Ovary (tissue), 9 donors: Measurements from ENCODE around the gene NDUFAB1. TPM values are rescaled to one million over a fixed set of nuclear protein-coding genes. Genes with fewer than 3 reads are reported as not detected.

Experiments used
- DNase-seq, 5 donors: peaks; one replicate each; pipeline ENCODE4 v3.0.0-alpha.2; 2019 to 2020
- H3K27ac ChIP-seq, 2 donors: fragments of 200-600 bp; one replicate each; pipeline versions ENCODE4 v1.5.1 to v1.8.0; 2019 to 2022
- H3K27me3 ChIP-seq: fragments of 200-600 bp; one replicate; pipeline ENCODE4 v1.8.0; 2022
- H3K36me3 ChIP-seq: fragments of 200-600 bp; sonication (generic); one replicate; pipeline ENCODE4 v1.5.1; 2019
- H3K4me1 ChIP-seq: one replicate; pipeline ENCODE4 v1.8.1; 2013; ENCODE audit warnings: mild to moderate bottlenecking, moderate library complexity; ENCODE audit not compliant: insufficient read depth
- H3K4me3 ChIP-seq: fragments of 200-600 bp; sonication (generic); one replicate; pipeline ENCODE4 v1.5.1; 2017
- H3K9me3 ChIP-seq, 2 donors: fragments of 200-600 bp in 1 of 2; sonication (generic) in 1 of 2; one replicate each; pipeline versions ENCODE4 v1.5.1 to v1.8.1; 2013 to 2019; ENCODE audit warnings: mild to moderate bottlenecking in 1 of 2, moderate library complexity in 1 of 2
- EP300 ChIP-seq: sonication (generic); formaldehyde crosslinking; IDR thresholded peaks from one replicate; pipeline ENCODE4 v1.6.1; 2017; ENCODE audit warnings: antibody characterized with exemption
- POLR2A ChIP-seq: fragments of 450-650 bp; IDR thresholded peaks from one replicate; pipeline ENCODE4 v1.6.1; 2017; ENCODE audit warnings: antibody characterized with exemption, mild to moderate bottlenecking, moderate library complexity
- WGBS, 3 donors: extraction: QIAGEN DNeasy Blood & Tissue Kit in 1 of 3; methylation state at CpG; one replicate each; pipeline versions ENCODE4 v1.1.5 to v1.1.7; 2013 to 2017; 5-methylcytosine and 5-hydroxymethylcytosine counted together
- intact Hi-C, 4 donors: fragments of 100-400 bp; cut with DNase I; formaldehyde crosslinking; loops; one replicate each; pipeline versions ENCODE4 v1.11.0 to v1.15.1; 2022 to 2023
- polyA plus RNA-seq, 2 donors: library from polyadenylated mRNA; stranded (reverse); fragments of 200-250 nt in 1 of 2; fragments of 350-450 nt in 1 of 2; fragmentation: Illumina TruSeq in 1 of 2; extraction: RNeasy Lipid Tissue Mini Kit (QIAGEN cat#74804) in 1 of 2; gene quantifications; one replicate each; pipeline ENCODE4 v1.2.3, GENCODE V29; 2013 to 2014
- total RNA-seq, 7 donors: library from RNA; depleted of rRNA in 2 of 7; stranded (reverse); fragments of >200 nt in 2 of 7; fragmentation: NEBNext Ultra II Directional in 3 of 7; extraction: Animal tissue kit (Norgen Biotek cat#: 25700) in 3 of 7; gene quantifications; one replicate each; pipeline versions ENCODE4 v1.1.0 to v1.2.4, GENCODE V29; 2016 to 2023
- TF ChIP-seq, protein P1 (sequence below), 3 donors: fragments of 450-650 bp in 2 of 3; fragments of 200-600 bp in 1 of 3; IDR thresholded peaks; one replicate each; pipeline versions ENCODE4 v1.5.1 to v1.8.0; 2016 to 2022; ENCODE audit warnings: antibody characterized with exemption in 3 of 3, mild to moderate bottlenecking in 1 of 3
- donor health status: DM: no; HTN: no; CAD: no; lungs with moderate emphysema.
- donor health status: DM: no; HTN: no; CAD: no.
- donor health status: Bipolar disorder and iron deficiency.
- donor health status: DM: yes; HTN: yes; CAD: no.
- donor health status: DM: no; HTN: no; CAD: no.
- donor health status: DM: yes; HTN: yes; CAD: no.

Gene NDUFAB1
- total and polyA plus RNA-seq, 9 donors = 42.4 to 83.0 (median 53.6) TPM

DNA sequence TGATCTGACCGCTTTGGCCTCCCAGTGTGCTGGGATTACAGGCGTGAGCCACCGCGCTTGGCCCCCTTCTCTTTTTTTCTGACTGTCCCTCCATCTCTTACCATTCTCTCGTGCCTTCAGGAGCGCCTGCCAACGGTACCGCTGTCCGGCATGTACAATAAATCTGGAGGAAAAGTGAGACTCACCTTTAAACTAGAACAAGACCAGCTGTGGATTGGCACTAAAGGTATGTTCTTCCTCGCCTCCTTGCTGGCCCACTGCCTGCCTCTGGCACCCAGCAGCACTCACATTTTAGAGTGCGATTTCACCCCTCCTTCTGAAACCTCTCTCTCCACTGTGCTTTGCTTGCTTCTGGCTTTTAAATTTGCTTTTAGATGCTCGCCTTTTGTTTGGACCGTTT lies 33.6 kb downstream of the NDUFAB1 start:
- WGBS, 3 donors = 89 to 93% (median 89%) methylated on average over 13 of the region's 13 CpGs
- intact Hi-C loops = no loop called here
- no peaks in the 10 kb centered on the region for H3K36me3 ChIP-seq

DNA sequence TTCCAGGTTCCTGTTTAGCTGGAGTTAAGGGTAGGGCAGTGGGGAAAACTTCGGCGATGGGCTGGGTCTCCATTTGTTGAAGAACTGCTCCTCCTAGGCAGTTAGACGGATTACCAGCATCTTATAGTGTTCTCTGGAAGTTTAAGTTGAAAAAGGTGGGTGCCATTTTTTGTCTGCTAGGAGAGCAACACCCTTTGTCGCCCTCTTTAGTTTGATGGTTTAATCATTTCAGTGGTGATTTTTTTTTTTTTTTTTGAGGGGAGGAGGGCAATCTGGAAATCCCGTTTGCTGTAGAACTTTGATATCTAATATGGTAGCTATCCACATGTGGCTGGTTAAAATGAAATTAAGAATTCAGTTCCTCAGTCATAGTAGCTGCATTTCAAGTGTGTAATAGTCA lies 34.5 kb downstream of the NDUFAB1 start:
- no peaks in the 10 kb centered on the region for H3K9me3 ChIP-seq
- no peaks in the 10 kb centered on the region for H3K27me3 ChIP-seq
- no peak overlapping the region for H3K27ac ChIP-seq
- DNase-seq = no peak
- TF ChIP-seq POLR2A (no peak), EP300 (no peak)
- TF ChIP-seq, protein P1, sequence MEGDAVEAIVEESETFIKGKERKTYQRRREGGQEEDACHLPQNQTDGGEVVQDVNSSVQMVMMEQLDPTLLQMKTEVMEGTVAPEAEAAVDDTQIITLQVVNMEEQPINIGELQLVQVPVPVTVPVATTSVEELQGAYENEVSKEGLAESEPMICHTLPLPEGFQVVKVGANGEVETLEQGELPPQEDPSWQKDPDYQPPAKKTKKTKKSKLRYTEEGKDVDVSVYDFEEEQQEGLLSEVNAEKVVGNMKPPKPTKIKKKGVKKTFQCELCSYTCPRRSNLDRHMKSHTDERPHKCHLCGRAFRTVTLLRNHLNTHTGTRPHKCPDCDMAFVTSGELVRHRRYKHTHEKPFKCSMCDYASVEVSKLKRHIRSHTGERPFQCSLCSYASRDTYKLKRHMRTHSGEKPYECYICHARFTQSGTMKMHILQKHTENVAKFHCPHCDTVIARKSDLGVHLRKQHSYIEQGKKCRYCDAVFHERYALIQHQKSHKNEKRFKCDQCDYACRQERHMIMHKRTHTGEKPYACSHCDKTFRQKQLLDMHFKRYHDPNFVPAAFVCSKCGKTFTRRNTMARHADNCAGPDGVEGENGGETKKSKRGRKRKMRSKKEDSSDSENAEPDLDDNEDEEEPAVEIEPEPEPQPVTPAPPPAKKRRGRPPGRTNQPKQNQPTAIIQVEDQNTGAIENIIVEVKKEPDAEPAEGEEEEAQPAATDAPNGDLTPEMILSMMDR (IDR thresholded peaks at IDR 0.05) = no peak
- no peaks in the 10 kb centered on the region for H3K36me3 ChIP-seq
- 73 to 77% (median 74%) methylated on average over 5 of the region's 5 CpGs for WGBS, 3 donors
- H3K4me1 ChIP-seq = no peaks in the 10 kb centered on the region
- H3K4me3 ChIP-seq = no peak overlapping the region
- intact Hi-C loops = no loop called here

More for the DNA sequence above, 33.6 kb downstream of the NDUFAB1 start:
- TF ChIP-seq, protein P1 (IDR thresholded peaks at IDR 0.05) = no peak
- TF ChIP-seq POLR2A (no peak), EP300 (no peak)
- Histone ChIP-seq H3K4me1 (no peaks in the 10 kb centered on the region), H3K27ac (no peak overlapping the region), H3K4me3 (no peak overlapping the region), H3K9me3 (no peaks in the 10 kb centered on the region), H3K27me3 (no peaks in the 10 kb centered on the region)
- no peak for DNase-seq

DNA sequence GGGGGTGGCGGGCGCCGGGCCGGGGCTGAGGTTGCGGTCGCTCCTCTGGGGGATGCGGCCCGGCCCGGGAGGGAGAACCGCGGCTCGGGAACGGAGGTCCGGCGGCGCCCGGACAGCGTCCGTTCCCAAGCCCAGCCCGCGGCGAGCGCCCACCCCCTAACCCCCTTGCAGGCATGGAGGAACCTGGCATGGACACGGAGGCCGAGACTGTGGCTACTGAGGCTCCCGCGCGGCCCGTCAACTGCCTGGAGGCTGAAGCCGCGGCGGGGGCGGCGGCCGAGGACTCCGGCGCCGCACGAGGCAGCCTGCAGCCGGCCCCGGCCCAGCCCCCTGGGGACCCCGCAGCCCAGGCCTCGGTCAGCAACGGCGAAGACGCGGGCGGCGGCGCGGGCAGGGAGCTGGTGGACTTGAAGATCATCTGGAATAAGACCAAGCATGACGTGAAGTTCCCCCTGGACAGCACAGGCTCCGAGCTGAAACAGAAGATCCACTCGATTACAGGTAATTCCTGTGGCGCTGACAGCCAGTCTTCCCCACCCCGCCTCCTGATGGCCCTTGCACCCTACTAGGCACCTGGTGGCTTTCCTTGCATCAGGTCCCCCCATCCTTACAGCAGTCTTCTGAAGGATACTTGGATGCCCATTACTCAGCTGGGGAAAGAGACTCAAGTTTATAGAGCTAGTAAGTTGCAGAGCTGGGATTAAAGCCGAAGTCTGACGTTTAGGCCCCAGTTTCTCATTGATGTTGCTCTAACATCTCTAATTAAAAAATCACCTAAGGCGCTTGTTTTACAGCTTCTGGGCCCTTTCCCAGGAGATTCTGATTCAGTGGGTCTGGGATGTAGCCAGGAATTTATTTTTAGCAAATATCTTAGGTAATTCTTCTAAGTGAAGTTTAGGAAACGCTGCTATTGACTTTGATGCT lies 38.1 kb downstream of the NDUFAB1 start:
- peak overlapping the region; percentile 95 for H3K4me3 ChIP-seq
- H3K36me3 ChIP-seq = no peaks in the 10 kb centered on the region
- intact Hi-C loops = loop anchor here in 2 of 4 donors (5.0 to 10.0 kb wide), 3 partner anchors 46 to 93 kb away; partner anchors contain the start of gene GGA2 (in 1 of the 2)
- DNase-seq = no peak
- H3K4me1 ChIP-seq = no peaks in the 10 kb centered on the region
- 1 to 2% (median 1%) methylated on average over 24 to 60 of the region's 60 CpGs for WGBS, 3 donors
- no peak for TF ChIP-seq EP300
- TF ChIP-seq, protein P1 (IDR thresholded peaks at IDR 0.05) = no peak
- no peak for TF ChIP-seq POLR2A
- H3K27me3 ChIP-seq = no peaks in the 10 kb centered on the region
- peak overlapping the region; percentile 85 to 88 for H3K27ac ChIP-seq
- H3K9me3 ChIP-seq = no peaks in the 10 kb centered on the region

DNA sequence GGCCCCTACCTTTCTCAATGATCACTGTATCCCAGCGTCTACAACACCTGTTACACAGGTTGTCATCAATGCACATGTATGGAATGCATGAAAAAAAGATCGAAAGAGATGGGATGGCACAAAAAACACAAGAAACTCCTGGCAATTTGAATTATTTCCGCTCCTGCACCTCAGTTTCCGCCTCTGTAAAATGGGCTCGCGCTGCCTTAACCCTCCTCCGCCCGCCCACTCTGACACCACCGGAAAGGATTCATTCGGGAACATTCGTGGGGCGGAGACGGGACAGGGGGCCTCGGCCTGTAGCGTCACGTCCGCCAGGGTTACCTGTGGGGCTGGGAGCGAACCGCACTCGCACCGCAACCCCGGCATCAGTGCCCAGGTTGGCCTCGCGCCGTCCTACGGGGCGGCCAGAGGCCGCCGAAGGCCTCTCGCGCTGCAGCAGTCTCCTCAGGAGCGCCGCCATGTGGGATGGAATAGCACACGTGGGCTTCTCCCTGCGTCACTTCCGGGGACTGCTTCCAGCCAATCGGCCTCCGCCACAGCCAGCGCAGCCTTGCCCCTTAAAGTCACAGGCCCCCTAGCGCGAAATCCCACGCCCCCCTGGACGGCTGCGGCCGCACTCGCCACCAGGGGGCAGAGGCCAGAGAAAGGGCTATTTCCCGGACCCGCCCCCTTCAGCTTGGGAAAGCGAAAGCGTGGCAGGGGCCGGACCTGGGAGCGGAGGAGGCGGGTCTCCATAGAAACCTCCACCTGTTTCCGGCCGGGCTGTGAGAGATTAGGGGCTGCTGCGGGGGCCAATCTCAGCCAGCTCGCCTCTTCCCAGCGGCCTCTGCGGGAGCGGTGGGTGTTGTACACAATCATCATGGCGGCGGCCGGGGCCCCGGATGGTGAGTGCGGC lies 39.0 kb downstream of the NDUFAB1 start, which contains the start of the genes EARS2 and UBFD1:
EARS2 (minus strand) TSS at position 470 of the 898 bp plus-strand sequence; CDS start at position 463, 7 bp downstream.
UBFD1 (plus strand) TSS at position 847 of the 898 bp plus-strand sequence; CDS start at position 863, 16 bp downstream.
- peak; percentile 97 to 98 (median 98) for DNase-seq
- Histone ChIP-seq H3K27me3 (no peaks in the 10 kb centered on the region), H3K36me3 (no peaks in the 10 kb centered on the region), H3K4me1 (no peaks in the 10 kb centered on the region), H3K9me3 (no peaks in the 10 kb centered on the region), H3K4me3 (peak within 1 kb of the TSS; percentile 95), H3K27ac (peak within 1 kb of the TSS; percentile 85 to 88)
- intact Hi-C loops = loop anchor here in 2 of 4 donors (5.0 to 10.0 kb wide), 3 partner anchors 45 to 92 kb away; partner anchors contain the start of gene GGA2 (in 1 of the 2)
- TF ChIP-seq EP300 (peak; percentile 60), POLR2A (peak; percentile 33)
- TF ChIP-seq, protein P1 (IDR thresholded peaks at IDR 0.05) = peak; percentile 93 to 97 (median 95)
- WGBS, 3 donors = 1 to 2% (median 1%) methylated on average over 59 to 65 of the region's 65 CpGs
